HCT116 (cell line): ENCODE data around the gene CSAD.

Experiments
- CEBPB ChIP-seq: IDR thresholded peaks from 2 replicates; pipeline ENCODE4 v1.6.1; 2012; ENCODE audit warnings: low read depth
- CTCF ChIP-seq, 3 experiments: fragments of 200-600 bp in 1 of 3; sonication (generic) in 1 of 3; IDR thresholded peaks in 2 of 3; conservative IDR thresholded peaks in 1 of 3; 2 replicates each; pipeline ENCODE4 v1.5.1; 2012 to 2017; ENCODE audit warnings: low read depth in 2 of 3, low read length in 2 of 3, antibody characterized with exemption in 1 of 3, borderline replicate concordance in 1 of 3, control low read depth in 1 of 3, mild to moderate bottlenecking in 1 of 3, mixed read lengths in 1 of 3, mixed run types in 1 of 3, moderate library complexity in 1 of 3; ENCODE audit not compliant: insufficient read depth in 1 of 3
- MAX ChIP-seq: IDR thresholded peaks from 2 replicates; pipeline ENCODE4 v1.6.1; 2012
- POLR2A ChIP-seq: IDR thresholded peaks from 2 replicates; pipeline ENCODE4 v1.7.0; 2011; ENCODE audit warnings: borderline replicate concordance; ENCODE audit not compliant: insufficient read depth, insufficient read length; ENCODE audit errors: extremely low read depth
- YY1 ChIP-seq: IDR thresholded peaks from 2 replicates; pipeline ENCODE4 v1.6.1; 2011; ENCODE audit warnings: low read length, low read depth, moderate library complexity, mild to moderate bottlenecking; ENCODE audit not compliant: insufficient replicate concordance; ENCODE audit errors: extremely low read depth

- TF ChIP-seq YY1 (no peak), POLR2A (no peak), CTCF (IDR thresholded peaks at IDR 0.05 in 2 of 3, conservative IDR thresholded peaks at IDR 0.05 in 1 of 3; ENCODE audit: borderline replicate concordance in 1 of 3, insufficient read depth in 1 of 3, low read depth in 2 of 3, low read length in 2 of 3) (no peak), MAX (no peak), CEBPB (no peak)
Observed at GRCh38 chr12:53219292-53219955, 38.7 kb upstream of the CSAD start.
